ENCODE results near the gene TRIM2.

The TRIM2 gene

GRCh38 chr4:153255233-153255632 lies 51.0 kb downstream of the TRIM2 start:
- DNase-seq = no peak

GRCh38 chr4:153257151-153257620 lies 52.9 kb downstream of the TRIM2 start:
- DNase-seq = no peak

- DNase-seq = no peak
These were observed 53.7 kb downstream of the TRIM2 start for GRCh38 chr4:153257991-153258390.

- DNase-seq = no peak
These were observed 54.5 kb downstream of the TRIM2 start for GRCh38 chr4:153258750-153259149.

- no peak for DNase-seq
These were observed 55.4 kb downstream of the TRIM2 start for GRCh38 chr4:153259661-153260060.

- no peak for DNase-seq
These were observed 55.9 kb downstream of the TRIM2 start for GRCh38 chr4:153260132-153260531.

- no peak for DNase-seq
These were observed 56.5 kb downstream of the TRIM2 start for GRCh38 chr4:153260553-153261300.

- no peak for DNase-seq
These were observed 57.2 kb downstream of the TRIM2 start for GRCh38 chr4:153261461-153261860.

- DNase-seq = no peak
These were observed 57.7 kb downstream of the TRIM2 start for GRCh38 chr4:153261914-153262313.

- DNase-seq = no peak
These were observed 61.2 kb downstream of the TRIM2 start for GRCh38 chr4:153265306-153266047.

- no peak for DNase-seq
These were observed 62.7 kb downstream of the TRIM2 start for GRCh38 chr4:153266988-153267387.

- DNase-seq = no peak
These were observed 63.6 kb downstream of the TRIM2 start for GRCh38 chr4:153267890-153268289.

GRCh38 chr4:153268295-153268694 lies 64.1 kb downstream of the TRIM2 start:
- no peak for DNase-seq

GRCh38 chr4:153269218-153269990 lies 65.2 kb downstream of the TRIM2 start:
- DNase-seq = no peak

GRCh38 chr4:153270361-153270760 lies 66.1 kb downstream of the TRIM2 start:
- DNase-seq = no peak

- no peak for DNase-seq
These were observed 67.6 kb downstream of the TRIM2 start for GRCh38 chr4:153271820-153272219.

GRCh38 chr4:153273751-153274150 lies 69.5 kb downstream of the TRIM2 start:
- no peak for DNase-seq

- DNase-seq = no peak
These were observed 70.7 kb downstream of the TRIM2 start for GRCh38 chr4:153274967-153275366.

GRCh38 chr4:153275380-153276276 lies 71.4 kb downstream of the TRIM2 start:
- no peak for DNase-seq

GRCh38 chr4:153276971-153277370 lies 72.7 kb downstream of the TRIM2 start:
- DNase-seq = no peak

- DNase-seq = no peak
These were observed 77.2 kb downstream of the TRIM2 start for GRCh38 chr4:153281476-153281875.

- no peak for DNase-seq
These were observed 77.8 kb downstream of the TRIM2 start for GRCh38 chr4:153282023-153282422.
